Dendritic cell treated with granulocyte-macrophage colony-stimulating factor and Interleukin-4, amounts not matched to agents 40 ng/mL and 50 ng/mL, for 4 days (primary cell): ENCODE data around the gene CTR9.

Source experiments
- H3K27ac Mint-ChIP-seq: one replicate; pipeline ENCODE4 v1.8.0; 2022; ENCODE audit warnings: mild to moderate bottlenecking, mixed read lengths
- H3K27me3 Mint-ChIP-seq: one replicate; pipeline ENCODE4 v1.8.0; 2022; ENCODE audit warnings: mild to moderate bottlenecking, mixed read lengths
- H3K36me3 Mint-ChIP-seq: one replicate; pipeline ENCODE4 v1.8.0; 2022; ENCODE audit warnings: low read depth, mixed read lengths
- H3K4me1 Mint-ChIP-seq: one replicate; pipeline ENCODE4 v1.8.0; 2022; ENCODE audit warnings: low read depth, mixed read lengths
- H3K4me3 Mint-ChIP-seq: one replicate; pipeline ENCODE4 v1.8.0; 2022; ENCODE audit warnings: mild to moderate bottlenecking, moderate library complexity, mixed read lengths
- H3K9me3 Mint-ChIP-seq: one replicate; pipeline ENCODE4 v1.8.0; 2022; ENCODE audit warnings: mixed read lengths
- intact Hi-C: fragments of 100-400 bp; cut with micrococcal nuclease; formaldehyde crosslinking; loops from one replicate; pipeline ENCODE4 v1.15.0; 2022

The CTR9 gene

GRCh38 chr11:10829139-10829538, 78.1 kb downstream of the CTR9 start:
- H3K27me3 Mint-ChIP-seq, result peaks cover 3% of the 10 kb centered on the region
- intact Hi-C loops, result no loop called here
- H3K4me1 Mint-ChIP-seq, result peaks cover 9% of the 10 kb centered on the region
- no peak overlapping the region for H3K27ac Mint-ChIP-seq
- no peaks in the 10 kb centered on the region for H3K36me3 Mint-ChIP-seq
- no peaks in the 10 kb centered on the region for H3K9me3 Mint-ChIP-seq
- no peak overlapping the region for H3K4me3 Mint-ChIP-seq
